ENCODE results near the gene UBA5.
A peak's percentile ranks its signal among the peaks of the same experiment; 100 is the strongest.

The UBA5 gene

DNA sequence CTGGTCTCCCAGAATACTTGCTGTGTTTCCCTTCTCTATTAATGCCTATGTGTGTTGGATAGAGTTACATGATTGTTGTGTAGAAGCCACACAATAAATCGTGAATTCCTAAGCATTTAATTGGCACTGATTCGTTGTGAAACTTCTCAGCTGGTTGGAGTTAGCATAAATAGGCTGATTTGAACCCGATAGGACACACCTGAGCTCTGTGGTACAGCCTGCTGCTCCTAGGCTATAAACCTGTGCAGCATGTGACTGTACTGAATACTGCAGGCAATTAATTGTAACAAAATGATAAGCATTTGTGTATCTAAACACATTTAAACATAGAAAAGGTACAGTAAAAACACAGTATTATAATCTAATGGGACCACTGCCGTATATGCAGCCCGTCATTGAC is 5.4 kb upstream of the UBA5 start:
- no peak for DNase-seq

DNA sequence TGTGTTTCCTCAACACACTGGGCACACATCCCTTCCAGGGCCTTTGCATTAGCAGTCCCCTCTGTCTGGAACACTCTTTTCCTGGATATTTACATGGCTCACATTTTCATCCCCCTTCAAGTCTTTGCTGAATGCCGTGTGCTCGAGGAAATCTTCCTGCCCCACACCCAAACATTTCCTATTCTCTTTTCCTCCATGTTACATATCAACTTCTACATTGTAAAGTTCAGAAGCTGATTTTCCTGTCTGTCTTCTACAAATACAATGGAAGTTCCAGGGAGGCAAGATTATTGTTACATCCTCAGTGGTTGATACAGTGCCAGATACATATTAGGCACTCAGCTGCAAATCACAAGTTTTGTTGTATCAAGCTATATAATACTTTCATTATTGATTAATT is 4.7 kb upstream of the UBA5 start:
- no peak for DNase-seq

DNA sequence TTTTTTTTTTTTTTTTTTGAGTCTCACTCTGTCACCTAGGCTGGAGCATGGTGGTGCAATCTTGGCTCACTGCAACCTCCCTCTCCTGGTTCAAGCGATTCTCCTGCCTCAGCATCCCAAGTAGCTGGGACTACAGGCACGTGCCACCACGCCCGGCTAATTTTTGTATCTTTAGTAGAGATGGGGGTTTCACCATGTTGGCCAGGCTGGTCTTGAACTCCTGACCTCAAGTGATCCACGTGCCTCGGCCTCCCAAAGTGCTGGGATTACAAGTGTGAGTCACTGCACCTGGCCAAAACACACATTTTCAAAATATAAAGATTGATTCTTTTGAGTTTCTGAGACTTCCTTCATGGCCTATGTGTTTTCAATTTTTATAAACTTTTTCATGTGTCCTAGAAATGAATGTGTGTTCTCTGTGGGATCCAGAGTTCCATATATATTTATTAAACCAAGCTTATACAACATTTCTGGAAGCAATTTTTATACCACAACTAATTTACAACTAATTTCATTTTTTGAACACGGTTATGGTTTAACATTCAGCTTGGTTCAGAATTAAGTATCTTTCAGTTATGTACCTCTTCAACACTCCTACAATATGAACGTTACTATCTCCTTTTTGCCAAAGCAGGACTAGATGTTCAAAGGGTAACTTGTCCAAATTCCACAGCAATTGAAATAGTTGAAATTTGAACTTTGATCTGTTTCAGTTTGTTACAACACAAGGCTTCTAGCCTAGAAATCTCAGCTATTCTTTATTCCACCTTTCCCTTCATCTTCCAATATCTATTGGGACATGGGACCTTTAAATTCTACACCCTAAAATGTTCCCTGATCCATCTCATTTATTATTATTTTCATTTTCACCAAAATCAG is 2.0 kb upstream of the UBA5 start:
- DNase-seq: no peak

DNA sequence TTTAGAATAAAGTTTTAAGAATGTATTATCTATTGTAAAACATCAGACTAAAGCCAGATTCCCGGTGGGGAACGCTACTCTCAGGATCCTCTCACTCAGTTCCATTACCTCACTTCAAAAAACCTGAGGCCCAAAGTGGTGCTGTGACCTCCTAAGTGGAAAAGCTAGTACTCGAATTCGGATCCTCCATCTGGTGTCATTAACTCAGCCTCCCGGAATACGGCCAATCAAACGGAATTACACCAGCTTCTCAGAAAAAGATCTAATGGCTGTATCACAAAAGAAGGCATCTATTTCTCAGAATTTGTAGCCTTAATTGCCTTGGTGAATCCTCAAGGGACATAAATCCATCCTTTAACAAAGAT is 1.1 kb upstream of the UBA5 start:
- no peak for DNase-seq

DNA sequence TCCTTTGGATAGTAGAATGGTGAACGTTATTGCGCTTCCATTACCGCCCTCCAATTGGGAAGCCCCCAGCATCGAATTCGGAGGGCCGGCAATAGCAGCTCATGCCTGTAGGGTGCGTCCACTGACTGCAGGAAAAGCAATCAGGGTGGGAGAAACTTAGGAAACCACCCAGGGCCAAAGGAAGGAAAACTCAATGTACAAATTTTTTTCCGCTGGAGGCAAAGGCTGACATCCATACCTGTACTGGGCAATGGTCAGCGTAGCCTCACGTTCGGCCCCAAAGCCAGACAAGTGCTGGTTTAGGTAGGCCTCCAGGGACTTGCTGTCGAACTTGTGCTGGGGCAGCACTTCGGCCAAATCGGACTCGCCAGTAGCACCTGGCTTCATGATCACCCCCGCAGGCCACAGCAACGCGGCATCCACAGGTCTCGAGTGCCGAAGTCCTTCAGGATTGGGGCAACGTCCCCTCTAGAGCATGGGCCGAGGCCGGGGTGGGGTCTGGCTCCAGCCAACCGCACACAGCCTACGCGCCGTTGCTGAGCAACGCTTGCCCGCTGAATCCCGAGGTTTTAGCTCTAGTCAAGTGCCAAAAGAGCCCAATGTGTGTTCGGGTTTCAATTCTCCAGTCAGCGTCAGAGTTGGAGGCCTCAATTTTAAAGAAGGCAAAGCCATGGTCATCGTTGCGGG is 621 bp upstream of the UBA5 start, which contains the start of gene ACAD11:
Gene ACAD11, minus strand, starts transcription at position 445 of the 687 bp plus-strand sequence. Its CDS starts 58 bp downstream, at position 387.
- DNase-seq: peak; percentile 62 to 67

DNA sequence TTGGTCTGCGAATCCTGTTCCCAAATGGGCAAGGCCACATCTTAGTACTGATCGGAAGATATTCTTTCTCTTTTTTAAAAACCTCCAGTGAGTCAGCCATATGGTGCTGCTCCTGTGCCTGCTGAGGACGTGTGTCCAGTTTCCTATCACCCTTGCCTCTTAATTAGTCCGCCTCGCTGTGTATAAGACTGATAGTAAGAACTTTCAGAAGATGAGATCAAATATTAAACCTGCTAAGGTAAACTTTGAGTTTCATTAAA is 612 bp downstream of the UBA5 start:
- DNase-seq: no peak

DNA sequence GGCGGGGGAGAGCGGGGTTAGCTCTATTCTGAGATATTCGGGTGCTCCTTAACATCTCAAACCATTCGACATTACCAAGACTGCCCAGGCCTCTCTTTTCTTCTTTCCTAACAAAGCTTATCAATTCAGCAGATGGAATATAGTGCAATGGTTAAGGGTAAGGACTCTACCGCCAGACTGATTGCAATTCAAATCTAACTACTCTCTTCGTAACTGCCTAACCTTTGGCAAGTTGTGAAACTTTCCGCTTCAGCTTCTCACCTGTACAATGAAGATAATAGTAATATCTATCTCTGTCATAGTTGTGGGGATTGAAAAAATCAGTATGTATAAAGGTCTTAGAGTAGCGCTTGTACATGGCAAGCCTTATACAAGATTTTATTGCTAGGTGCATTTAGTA is 972 bp downstream of the UBA5 start:
- DNase-seq: no peak

DNA sequence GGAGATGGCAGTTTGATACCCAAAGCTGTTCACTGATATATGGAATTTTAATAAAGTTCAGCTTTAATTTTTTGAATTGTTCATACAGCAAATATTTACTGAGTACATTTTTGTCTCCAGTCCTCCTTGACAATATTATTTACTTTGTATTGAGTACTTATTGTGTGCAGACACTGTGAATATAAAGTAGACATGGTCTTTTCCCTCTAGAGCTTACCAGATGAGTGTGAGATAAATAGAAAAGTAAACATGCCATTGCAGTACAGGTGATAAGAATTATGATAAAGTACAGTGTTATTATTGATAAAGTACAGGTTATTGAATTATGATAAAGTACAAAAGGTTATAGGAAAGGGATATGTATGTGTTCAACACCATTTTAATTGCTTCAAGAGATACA is 2.1 kb downstream of the UBA5 start:
- no peak for DNase-seq

DNA sequence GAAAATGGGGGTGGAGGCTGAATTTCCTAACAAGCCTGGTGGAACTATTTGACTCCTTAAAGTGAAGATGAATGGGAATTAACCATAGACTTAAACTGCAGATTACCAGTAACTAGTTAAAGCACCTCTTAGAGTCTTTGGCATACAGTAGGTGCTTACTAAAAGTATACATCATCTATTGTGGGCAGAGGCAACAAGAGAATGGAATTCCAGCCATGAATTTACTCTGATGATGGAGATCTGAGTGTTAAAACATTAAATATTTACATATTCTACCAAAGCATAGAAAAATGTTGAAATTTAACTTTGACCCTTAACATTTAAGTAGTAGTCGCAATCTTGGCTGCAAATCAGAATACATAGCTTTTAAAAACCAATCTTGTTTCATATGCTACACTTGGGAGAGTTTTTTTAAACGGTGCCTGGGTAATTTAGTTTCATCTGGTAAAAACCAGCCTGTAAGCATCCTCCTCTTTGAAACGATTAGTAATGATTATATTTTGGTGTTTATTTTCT is 5.2 kb downstream of the UBA5 start:
- no peak for DNase-seq

DNA sequence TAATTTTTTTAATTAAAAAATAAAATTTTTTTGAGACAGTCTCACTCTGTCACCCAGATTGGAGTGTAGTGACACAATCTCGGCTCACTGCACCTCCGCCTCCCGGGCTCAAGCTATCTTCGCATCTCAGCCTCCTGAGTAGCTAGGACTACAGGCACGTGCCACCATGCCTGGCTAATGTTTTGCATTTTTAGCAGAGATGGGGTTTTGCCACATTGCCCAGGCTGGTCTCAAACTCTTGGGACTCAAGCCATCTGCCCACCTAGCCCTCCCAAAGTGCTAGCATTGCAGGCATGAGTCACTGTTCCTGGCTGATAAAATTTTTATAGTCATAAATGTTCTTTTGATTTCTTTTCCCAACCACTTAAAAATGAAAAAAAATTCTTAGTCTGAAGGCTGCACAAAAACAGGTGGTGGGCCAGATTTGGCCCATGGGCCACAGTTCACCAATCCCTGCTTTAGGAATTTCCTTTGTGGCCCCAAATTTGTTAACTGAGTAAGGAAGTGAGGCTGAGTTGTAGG is 9.2 kb downstream of the UBA5 start:
- no peak for DNase-seq

DNA sequence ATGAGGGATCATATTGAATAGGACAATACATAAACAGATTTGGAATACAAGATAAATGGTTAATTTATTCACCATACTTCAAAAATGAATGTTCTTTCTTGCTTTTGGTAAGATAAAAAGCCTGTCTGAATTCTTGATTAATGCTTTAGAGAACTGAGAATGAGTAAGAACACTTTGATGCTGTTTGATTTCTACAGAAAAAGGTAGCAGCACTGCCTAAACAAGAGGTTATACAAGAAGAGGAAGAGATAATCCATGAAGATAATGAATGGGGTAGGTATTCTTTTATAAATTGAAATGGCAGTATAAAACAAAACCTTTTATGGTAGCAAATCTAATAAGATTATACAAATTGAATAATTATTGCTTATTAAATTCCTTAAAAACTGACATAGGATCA is 15.3 kb downstream of the UBA5 start:
- DNase-seq: no peak

DNA sequence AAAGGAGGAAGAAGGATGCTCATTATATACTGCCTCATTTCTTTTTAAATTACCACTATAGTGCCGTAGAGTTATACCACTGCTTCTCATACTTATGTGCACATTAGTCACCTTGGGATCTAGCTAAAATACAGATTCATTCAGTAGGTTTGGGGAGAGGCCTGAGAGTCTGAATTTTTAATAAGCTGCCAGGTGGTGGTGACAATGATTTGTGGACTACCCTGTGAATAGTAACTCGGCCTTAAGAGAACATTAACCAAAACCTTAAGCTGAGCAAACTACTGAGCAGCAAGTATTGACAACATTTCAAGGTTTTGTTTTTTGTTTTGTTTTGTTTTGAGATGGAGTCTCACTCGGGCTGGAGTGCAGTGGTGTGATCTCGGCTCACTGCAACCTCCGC is 19.8 kb downstream of the UBA5 start:
- DNase-seq: no peak

DNA sequence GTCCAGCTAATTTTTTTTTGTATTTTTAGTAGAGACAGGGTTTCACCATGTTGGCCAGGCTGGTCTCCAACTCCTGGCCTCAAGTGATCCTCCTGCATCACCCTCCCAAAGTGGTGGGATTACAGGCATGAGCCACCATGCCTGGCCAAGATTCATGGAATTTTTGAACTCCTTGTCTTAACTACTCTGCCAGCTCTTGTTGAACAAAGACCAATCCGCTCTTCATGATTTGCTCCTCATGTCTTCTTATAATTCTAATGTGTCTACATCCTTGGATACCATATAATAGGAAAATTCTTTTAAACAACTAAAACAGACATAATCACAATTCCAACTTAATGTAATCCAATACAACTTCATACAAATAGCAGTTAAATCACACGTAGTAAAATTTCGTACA is 21.3 kb downstream of the UBA5 start:
- no peak for DNase-seq

DNA sequence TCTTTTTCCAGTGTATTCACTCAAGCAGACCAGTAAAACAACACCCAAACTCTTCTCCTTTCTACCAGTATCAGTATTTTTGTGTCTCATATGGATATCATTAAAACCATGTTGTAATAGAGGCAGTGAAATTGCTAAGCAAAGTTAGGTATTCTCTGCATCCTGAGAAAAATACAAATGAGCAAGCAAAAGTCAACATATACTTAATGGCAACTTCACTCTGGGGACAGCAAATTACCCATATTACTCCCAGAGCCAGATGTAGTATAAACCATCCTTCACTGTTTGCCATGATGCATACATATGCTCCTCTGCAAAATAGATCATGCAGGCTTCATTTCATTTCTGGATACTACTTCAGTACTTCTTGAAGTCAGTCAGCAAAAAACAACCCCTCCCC is 22.1 kb downstream of the UBA5 start:
- DNase-seq: no peak

DNA sequence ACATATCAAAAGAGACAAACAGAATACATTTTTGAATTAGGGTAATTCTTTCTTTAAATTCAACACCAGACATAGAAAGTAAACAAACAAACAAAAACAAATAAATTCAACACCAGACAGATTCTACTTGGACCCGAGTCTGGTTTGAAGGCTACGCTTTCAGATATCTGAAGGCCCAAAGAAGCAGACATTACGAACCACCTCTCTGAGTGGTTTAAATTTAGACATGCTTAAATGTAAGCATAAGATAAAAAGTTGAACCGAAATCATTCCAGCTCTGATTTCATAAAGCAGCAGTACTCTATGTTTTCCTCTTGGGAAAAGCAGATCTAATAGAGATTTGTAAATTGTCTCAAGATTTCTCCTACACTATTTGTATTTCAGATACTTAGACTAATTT is 29.9 kb downstream of the UBA5 start:
- DNase-seq: no peak

DNA sequence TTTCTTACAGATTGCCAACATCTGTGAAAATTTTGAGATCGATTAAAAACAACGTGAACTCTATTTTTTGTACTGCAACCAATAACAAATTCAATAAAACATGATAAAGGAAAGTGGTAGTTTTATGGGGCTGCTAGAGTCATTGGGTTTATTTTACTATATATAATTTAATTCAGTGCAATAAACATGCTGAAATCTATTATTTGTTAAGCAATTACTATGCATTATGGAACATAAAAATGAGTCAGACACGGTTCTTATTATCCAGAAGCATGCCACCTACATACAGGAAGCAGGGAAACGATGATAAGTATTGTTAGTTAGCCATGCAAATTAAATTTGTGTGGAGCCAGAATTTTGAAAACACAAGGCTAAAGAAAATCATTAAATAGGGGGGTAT is 34.9 kb downstream of the UBA5 start:
- DNase-seq: no peak

DNA sequence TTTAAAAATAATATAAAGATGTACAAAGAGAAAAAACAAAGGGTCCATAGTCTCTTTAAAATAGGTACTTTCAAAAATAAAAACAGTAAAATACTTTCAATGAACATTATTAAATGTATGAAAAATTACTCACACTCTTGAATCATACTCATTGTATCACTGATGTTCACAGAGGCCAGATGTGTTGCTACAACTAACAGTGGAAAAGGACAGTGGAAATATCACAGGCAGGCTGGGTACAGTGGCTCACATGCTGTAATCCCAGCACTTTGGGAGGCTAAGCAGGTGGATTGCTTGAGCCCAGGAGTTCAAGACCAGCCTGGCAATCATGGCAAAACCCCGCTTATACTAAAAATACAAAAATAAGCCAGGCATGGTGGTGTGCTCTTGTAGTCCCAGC is 35.3 kb downstream of the UBA5 start:
- no peak for DNase-seq

DNA sequence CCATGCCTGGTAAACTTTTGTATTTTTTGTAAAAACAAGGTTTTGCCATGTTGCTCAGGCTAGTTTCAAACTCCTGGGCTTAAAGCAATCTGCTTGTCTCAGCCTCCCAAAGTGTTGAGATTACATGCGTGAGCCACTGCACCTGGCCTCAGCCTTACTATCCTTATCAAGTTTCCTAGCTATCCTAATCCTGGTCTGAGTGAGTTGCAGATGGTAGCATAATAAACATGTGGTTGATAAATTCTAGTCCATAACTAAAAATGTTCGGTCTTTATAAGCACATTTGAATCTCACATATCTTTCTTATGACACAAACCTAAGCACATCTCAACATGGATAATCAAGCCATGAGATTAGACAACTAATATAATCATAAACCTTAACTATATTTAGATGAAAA is 43.6 kb downstream of the UBA5 start:
- DNase-seq: no peak

DNA sequence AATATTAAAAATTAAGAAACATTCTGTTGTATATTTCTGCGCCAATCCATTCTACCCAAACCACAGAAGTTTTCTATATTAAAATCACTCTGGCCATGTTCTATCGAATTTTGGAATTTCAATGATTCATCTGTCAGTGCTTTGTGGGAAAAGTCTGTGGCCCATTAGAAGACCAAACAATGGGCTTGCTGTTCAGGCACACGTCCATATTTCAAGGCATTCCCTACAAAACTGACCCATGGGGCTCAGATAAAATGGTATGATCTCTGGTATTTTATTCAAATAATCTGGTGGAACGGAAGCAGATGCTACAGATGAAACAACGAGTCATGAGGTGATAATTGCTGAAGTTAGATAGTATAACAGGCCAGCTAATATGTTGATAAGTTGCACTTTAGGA is 49.6 kb downstream of the UBA5 start:
- DNase-seq: no peak

DNA sequence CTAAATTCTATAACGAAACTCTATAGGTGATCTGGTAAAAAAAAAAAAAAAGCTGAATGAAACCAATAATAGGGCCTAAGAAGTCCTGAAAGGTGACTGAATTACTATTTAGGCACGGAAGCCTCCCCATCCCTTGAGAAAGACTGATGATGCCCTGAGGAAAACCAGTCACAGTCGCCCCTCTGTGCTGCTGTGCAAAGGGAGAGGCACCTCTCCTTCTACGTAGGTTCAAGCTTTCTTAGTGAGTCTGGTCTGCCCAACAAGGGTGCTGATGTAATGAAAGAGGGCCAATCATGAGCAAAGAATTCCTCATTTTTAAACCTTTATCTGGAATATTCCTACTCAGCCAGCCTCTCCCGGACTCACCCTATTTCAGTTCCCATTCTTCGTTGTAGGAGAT is 50.2 kb downstream of the UBA5 start:
- DNase-seq: no peak

DNA sequence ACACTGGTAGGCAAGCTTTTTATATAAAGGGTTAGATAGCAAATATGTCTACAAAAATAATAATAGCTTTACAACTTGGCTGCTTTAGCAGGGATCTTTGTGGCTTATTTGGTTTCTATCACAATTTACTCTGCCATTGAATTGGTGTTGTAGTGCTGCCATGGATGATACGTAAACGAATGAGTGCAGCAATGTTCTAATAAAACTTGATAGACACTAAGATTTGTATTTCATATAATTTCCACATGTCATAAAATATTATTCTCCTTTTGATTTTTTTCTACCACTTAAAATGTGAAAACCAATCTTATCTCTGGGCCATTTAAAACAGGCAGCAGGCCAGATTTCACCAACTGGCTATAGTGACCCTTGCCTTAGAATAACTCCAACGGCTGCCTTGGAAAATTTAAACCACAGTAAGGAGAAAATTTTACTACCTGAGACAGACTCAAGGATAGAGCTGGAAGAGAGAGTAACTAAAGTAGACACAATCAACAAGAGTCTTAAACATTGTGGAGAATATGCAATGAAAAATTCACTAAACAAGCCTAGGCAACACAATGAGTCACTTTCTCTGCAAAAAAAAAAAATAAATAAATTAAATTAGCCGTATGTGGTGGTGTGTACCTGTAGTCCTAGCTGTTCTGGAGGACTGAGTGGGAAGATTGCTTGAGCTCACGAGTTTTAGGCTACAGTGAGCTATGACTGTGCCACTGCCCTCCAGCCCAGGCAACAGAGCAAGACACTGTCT is 54.0 kb downstream of the UBA5 start:
- no peak for DNase-seq

DNA sequence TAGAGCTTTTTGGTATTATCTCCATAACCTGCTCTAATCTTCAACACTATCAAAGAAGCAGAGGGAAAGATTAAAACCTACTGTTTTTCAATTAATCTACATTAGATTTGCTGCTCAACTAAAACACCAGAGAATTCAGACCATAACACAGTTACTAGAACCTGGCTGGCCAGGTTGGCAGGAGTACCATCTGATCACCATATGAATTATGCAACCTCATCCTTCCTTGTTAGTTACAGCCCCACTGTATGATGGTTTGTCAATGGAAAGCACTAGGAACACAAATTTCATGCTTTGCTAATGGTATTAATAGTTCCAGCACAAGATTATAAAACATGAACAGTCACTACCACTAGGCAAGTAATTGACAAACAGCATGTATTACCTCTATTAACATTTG is 56.2 kb downstream of the UBA5 start:
- no peak for DNase-seq

DNA sequence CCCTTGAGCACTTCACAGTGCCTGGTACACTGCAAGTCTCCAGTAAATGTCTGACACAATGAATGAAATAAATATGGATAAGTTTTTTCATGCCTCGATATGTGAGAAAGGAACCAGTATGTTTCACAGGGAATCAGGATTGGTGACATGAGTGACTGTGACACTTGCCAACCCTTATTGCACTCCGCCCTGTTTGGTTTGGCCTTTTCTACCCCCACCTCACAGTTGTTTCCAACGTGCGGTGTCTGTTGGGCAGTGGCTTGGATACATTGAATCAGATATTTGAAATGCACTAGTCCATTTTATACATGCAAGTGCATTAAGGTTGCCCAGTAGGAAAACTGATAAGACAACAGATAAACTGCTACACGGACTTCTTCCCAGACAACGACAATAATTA is 60.1 kb downstream of the UBA5 start:
- DNase-seq: no peak

Data from activated T-cell treated with anti-CD3 and anti-CD28 coated beads, Interleukin-2, amount 50 U/mL, for 48 hours (primary cell).